ENCODE results near the gene MTCH1. TPM values are rescaled to one million over a fixed set of nuclear protein-coding genes. Genes with fewer than 3 reads are reported as not detected.

Gene MTCH1
- total and polyA plus RNA-seq, 9 of the 15 experiments (the other 6 are each of a cell fraction or from before 2014, with no cell fraction given) = 7.9 to 161 (median 118) TPM

DNA sequence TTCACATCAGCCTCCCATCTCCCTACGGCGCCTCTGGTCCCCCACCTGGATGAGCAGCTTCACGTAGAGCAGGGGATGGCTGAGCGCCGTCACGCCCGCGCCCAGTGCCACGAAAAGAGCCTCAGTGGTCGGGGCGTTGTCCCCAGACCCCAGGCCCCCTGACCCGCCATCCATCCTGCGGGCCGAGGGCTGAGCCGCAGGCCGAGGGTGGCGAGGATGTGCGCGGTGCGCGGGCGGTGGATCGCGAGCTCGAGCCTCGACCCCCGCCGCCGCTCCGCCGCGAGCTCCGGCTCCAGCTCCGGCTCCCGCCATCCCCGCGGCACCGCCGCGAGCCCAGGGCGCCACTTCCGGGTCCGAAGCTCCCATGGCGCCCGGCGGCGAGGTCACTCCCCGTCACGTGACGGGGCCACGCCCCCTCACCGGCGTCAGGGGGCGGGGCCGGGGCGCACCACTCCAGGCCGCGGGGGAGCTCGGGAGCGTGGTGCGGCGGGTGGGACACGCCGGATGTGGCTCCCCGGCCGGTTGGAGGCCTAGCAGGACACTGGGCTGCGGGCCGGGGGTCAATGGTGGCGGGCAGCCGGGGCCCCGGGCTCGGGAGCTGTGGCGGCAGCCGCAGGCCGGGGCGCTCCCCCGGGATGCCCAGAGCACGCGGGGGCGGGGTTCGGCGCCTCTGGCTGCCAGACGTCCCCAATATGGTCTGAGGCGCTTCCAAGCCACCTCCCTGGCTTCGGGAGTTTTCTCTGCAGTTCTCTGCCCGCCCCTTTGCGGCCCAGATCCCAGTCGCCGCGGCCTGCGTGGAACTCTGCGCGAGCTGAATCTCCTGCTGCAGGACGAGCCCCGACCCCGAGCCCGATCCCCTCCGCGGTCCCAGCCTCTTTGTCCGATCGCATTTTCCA is at the start of gene MTCH1 (continued):
- TF ChIP-seq, protein P1, sequence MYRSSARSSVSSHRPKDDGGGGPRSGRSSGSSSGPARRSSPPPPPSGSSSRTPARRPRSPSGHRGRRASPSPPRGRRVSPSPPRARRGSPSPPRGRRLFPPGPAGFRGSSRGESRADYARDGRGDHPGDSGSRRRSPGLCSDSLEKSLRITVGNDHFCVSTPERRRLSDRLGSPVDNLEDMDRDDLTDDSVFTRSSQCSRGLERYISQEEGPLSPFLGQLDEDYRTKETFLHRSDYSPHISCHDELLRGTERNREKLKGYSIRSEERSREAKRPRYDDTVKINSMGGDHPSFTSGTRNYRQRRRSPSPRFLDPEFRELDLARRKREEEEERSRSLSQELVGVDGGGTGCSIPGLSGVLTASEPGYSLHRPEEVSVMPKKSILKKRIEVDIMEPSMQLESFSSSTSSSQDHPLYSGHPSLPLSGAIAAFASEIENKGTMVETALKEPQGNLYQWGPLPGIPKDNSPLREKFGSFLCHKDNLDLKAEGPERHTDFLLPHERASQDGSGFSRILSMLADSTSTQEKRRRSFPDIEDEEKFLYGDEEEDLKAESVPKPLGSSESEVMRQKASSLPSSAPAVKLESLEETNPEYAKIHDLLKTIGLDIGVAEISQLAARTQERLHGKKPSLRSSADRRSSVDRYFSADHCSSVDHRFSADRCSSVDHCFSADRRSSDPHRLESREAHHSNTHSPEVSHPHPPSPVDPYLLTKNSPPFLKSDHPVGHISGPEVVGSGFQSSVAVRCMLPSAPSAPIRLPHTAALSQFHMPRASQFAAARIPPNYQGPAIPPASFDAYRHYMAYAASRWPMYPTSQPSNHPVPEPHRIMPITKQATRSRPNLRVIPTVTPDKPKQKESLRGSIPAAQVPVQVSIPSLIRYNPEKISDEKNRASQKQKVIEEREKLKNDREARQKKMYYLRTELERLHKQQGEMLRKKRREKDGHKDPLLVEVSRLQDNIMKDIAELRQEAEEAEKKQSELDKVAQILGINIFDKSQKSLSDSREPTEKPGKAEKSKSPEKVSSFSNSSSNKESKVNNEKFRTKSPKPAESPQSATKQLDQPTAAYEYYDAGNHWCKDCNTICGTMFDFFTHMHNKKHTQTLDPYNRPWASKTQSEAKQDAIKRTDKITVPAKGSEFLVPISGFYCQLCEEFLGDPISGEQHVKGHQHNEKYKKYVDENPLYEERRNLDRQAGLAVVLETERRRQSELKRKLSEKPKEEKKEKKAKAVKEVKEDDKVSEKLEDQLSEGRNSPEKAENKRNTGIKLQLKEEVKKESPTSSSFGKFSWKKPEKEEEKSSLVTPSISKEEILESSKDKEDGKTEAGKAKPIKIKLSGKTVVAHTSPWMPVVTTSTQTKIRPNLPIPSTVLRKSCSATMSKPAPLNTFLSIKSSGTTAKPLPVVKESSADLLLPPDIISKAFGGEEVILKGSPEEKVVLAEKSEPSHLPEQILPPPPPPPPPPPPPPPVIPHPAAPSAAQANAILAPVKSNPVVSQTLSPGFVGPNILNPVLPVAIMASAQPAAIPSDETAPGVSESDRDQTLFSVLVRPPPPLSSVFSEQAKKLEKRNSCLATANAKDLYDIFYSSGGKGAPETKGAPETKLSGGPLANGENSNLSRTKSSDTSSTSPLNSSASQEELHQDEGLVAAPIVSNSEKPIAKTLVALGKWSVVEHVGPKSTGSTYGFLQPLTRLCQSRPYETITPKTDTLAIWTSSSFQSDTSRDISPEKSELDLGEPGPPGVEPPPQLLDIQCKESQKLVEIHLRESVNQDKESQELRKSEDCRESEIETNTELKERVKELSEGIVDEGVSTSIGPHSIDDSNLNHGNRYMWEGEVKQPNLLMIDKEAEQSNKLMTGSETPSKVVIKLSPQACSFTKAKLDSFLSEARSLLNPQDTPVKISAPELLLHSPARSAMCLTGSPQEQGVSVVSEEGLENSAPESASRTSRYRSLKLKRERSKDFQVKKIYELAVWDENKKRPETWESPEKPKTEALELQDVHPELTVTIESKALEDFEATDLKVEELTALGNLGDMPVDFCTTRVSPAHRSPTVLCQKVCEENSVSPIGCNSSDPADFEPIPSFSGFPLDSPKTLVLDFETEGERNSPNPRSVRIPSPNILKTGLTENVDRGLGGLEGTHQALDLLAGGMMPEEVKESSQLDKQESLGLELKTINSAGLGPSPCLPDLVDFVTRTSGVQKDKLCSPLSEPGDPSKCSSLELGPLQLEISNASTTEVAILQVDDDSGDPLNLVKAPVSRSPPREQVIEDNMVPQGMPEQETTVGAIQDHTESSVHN (IDR thresholded peaks at IDR 0.05; ENCODE audit: borderline replicate concordance in 1 of 2, low read depth in 1 of 2) = no peak
- TF ChIP-seq MITF (IDR thresholded peaks at IDR 0.05) (peak; percentile 64), ESRRA (IDR thresholded peaks at IDR 0.05; ENCODE audit: borderline replicate concordance, low read depth) (peak; percentile 85), XRCC5 (IDR thresholded peaks at IDR 0.05; ENCODE audit: low read depth, low read length) (peak; percentile 21; the same call in 1 of the 2 replicates), SRF (CRISPR knock-in tag; IDR thresholded peaks at IDR 0.05) (peak; percentile 83 to 91), ZNF395 (CRISPR knock-in tag; IDR thresholded peaks at IDR 0.05) (peak; percentile 64; the same call in 1 of the 2 replicates), GATAD2A (IDR thresholded peaks at IDR 0.05) (0 out of 2 replicates have a peak, but pooled peaks have one; percentile 50), HOXB6 (CRISPR knock-in tag; IDR thresholded peaks at IDR 0.05; ENCODE audit: borderline replicate concordance) (no peak), PML (IDR thresholded peaks at IDR 0.05; ENCODE audit: low read length) (peak; percentile 39; the same call in 1 of the 2 replicates), ZFPM2 (CRISPR knock-in tag; IDR thresholded peaks at IDR 0.05) (0 out of 2 replicates have a peak, but pooled peaks have one; percentile 10)
- TF ChIP-seq, protein P2, sequence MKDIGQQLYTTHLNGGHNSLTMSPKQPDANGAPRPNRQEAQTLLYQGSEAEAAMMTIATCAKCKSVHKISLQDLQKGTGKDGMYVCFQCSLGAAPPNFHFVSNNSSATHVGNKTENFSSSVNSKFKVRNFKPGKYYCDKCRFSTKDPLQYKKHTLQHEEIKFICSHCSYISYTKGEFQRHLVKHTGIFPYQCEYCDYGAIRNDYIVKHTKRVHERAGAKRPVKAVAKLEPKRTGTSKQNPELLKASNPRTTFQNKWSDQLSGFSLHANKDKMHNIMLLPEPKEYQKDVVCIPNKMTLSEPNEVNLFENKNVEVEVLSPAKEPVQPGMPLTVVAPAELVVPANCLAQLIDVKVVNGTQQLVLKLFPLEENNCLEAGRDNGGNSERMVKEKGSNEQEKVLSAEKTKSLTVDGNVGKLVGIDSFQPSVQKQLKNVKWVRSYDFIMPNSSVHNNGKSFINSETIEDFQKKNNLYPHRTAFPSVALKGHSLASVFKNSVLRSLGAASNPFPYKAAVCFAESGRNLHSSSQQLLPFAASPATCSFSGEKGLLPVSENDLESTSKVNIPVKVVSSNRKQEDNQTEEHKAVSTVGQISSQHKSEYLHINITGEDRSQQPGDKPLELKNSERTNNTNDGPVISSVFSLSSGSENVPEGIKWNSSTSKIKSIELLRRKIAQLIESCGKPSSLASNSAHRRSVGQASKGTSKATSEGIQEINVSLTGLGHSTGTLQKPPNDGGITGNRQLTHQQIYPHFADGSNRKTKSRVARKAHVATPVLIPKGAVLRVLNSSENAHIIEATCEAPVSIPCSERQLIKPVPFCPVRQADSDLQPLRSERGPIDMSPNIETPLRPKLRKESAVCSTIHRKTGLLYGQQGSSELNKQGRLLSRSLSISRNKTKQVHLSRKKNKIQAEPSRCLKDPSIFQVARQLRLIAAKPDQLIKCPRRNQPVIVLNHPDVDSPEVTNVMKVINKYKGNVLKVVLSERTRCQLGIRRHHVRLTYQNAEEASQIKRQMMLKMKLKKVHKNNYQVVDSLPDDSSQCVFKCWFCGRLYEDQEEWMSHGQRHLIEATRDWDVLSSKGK (CRISPR knock-in tag; IDR thresholded peaks at IDR 0.05) = no peak
